GM23338 (cell line): ENCODE results near the gene HPX.

ENCODE experiments used
- CTCF ChIP-seq, 2 experiments: fragments of 200-600 bp in 1 of 2; sonication (generic) in 1 of 2; conservative IDR thresholded peaks; 2 replicates each; pipeline versions ENCODE4 v1.5.1 to v1.6.1; 2016 to 2017; ENCODE audit warnings: antibody characterized with exemption in 2 of 2, low read depth in 2 of 2, mild to moderate bottlenecking in 2 of 2, moderate library complexity in 1 of 2
- POLR2AphosphoS5 ChIP-seq: IDR thresholded peaks from 2 replicates; pipeline ENCODE4 v1.6.1; 2016; ENCODE audit warnings: antibody characterized with exemption, low read depth

GRCh38 chr11:6418557-6419008 lies 22.2 kb downstream of the HPX start:
- TF ChIP-seq CTCF (conservative IDR thresholded peaks at IDR 0.05; ENCODE audit: low read depth in 2 of 2), result no peak
- no peak for TF ChIP-seq POLR2AphosphoS5
